NCI-H2196 treated with DMSO at 0.1 percent for 48 hours (cell line): ENCODE data around the gene EXOC6B.

Source experiments
- DNase-seq: peaks from one replicate; lab custom pipeline; 2025; ENCODE audit not compliant: unreplicated experiment; lab: John Stamatoyannopoulos, UW

EXOC6B gene

DNA sequence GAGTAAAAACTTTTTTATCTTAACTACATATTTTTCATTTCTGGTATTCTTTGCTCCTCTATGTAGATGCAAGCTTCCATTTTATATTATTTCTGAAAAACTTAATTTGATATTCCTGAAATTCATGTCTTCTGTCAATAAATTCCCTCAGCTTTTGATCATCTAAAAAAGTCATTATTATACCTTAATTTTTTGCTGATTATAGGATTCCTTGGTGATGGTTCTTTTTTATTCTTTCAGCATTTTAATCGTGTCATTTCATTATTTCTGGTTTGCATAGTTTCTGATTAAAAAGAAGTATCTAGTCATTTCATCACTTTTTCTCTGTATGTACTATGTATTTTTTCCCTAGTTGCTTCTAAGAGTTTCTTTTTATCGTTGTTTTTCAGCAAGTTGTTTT lies 436.4 kb downstream of the EXOC6B start:
- DNase-seq, result no peak

DNA sequence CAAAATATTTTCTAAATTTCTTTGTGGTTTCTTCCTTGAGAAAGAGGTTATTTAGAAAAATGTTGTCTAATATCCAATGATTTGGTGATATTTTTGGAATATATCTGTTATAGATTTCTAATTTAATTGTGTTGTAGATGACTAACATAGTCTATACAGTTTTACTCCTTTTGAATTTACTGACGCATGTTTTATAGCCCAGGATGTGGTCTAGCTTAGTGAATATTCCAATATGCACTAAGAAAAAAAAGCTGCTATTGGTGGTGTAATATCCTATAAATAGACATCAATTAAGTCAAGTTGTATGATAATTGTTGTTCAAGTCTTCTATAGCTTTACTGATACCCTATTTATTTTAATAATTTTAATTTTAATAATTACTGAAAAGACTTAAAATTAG lies 437.6 kb downstream of the EXOC6B start:
- DNase-seq, result no peak

DNA sequence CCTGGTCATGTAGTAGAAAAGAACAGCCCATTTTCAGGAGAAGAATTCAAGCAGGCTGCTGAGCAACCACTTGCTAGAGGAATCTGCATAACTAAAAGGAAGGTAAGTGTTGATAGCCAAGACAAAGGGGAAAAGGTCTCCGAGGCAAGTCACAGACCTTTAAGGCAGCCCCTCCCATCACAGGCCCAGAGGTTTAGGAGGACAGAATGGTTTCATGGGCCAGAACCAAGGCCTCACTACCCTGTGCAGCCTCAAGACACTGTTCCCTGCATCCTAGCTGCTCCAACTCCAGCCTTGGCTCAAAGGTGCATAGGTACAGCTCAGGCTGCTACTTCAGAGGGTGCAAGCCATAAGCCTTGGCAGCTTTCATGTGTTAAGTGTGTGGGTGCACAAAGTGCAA lies 439.5 kb downstream of the EXOC6B start:
- DNase-seq, result no peak

DNA sequence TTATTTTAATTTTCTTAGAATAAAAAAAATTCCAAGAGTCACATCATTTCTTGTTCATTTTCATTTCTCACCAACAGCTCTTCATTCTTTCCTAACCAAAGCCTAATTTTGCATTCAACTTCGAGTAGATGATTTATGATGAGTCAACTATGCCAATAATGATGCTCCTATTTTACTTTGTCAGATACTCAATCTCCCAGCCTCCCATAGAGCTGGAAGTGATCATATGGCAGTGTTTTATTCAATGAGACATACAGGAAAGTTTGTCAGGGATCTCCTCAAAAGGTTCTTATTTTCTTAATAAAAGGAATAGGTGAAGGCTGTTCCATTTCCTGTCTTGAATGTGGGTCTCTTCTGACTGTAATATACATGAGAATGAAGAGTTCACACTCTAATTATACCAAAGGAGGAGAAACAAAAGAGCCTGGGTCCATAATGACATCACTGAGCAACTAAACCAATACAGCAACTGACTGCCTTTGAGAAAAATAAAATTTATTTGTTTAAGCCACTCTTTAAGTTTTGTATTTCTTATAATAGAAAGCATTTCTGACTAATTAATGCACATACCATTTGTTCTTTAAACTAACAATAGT lies 447.0 kb downstream of the EXOC6B start:
- DNase-seq, result no peak

DNA sequence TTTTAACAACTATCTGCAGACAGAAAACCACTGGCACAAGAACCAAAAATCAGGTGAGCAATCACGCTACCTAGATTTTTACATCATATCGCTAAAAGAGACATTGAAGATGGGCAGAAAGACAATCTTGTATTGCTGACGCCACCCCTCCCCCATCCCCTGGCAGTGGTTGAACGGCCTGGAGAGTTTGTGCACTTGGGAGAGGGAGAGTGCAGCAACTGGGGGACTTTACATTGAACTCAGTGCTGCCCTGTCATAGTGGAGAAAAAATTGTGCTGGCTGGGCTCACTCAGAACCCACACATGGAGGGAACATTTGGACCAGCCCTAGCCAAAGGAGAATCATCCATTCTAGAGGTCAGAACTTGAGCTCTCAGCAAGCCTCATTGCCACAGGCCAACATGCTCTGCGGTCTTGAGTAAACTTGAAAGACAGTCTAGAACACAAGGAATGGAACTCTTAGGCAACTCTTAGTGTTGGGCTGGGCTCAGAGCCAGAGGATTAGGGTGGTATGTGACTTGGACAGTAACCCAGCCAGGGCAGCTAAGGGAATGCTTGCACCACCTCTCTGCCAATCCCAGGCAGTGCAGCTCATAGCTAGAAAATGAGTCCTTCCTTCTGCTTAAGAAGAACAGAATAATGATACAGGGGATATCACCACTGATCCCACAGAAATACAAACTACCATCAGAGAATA lies 458.2 kb downstream of the EXOC6B start:
- DNase-seq, result no peak

DNA sequence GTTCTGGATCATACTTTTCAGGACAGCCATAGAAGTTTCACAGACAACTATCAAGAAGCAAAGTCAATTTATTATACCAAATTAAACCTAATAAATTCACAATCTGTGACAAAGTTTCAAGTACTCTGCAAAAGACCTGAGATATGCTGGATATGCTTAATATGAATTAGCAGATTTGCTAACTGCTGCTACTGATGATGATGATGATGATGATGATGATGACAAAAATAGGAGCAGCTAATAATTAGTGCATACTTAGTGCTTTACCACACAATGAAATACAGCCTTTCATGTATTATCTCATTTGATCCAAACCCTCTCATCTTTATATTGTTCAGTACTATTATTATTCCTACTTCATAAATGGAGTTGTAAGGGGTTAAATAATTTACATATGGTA lies 462.4 kb downstream of the EXOC6B start:
- no peak for DNase-seq

DNA sequence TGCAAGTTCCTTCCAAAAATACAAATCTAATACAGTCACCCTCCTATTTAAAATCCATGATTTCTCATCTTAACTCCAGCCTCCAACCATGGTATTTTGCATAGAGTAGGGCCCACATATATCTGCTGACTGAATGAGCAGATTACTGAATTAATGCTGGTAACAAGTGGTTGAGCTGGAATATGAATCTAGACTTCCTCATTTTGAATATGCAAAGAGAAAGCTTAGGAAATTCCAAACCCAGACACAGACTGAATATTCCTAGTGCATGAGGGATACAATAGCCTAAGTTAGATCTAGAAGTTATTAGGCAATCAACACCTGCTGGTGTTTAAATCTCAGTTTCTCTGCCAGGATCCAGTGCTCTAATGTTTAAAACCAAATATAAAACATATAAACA lies 463.1 kb downstream of the EXOC6B start:
- no peak for DNase-seq

DNA sequence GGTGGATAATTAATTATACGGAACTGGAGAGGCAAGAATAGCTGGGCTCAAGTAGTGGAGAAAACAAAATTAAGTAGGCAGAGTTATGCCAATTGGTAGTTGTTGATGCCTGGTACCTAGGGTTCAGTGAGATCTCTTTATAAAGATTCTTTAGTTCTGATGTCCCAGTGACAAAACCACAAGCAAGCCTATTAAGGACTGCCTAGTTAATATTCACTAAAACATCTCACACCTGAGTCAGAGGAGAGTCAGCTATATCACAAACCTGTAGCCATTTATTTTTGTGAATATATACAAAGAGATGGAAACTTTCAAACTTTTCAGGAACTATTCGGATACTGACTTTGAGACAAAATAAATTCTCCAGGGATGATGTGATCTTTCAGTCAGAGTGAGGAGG lies 464.3 kb downstream of the EXOC6B start:
- no peak for DNase-seq

DNA sequence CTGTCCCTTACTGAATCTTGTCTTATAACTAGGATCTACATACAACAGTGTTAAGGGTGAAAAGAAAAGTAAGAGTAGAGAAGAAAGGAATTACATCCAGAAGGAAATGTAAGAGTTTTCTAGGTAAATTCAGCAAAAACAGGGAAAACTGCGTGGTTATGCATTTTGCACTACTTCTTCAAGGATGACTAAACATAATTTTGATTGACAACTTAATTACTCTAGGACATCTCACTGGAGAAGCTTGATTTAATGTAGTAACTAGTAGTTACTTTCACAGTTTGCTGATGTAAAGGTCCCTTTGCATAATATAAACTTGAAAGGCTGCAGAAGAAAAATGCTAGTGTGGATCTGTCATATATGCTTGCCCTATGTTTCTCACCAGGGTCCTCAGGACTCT lies 464.8 kb downstream of the EXOC6B start:
- DNase-seq, result no peak

DNA sequence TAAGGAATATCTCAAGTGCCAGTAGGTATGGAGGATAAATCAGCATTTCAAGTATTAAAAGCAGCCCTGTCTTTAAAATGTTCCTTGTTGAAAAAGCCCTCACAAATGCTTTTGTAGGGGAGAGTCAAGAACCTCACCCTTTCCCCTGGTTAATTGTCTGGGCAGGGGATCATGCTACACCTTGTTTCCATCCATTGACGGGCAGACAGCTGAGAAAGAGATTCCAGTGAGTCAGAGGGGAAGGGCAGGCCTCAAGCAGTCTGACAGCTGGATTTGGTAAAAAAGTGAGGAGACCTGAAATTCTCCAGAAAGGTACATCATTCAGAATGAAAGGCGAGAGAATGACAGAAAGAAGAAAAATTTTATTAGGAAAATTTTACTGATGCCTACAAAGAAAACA lies 475.0 kb downstream of the EXOC6B start:
- no peak for DNase-seq

DNA sequence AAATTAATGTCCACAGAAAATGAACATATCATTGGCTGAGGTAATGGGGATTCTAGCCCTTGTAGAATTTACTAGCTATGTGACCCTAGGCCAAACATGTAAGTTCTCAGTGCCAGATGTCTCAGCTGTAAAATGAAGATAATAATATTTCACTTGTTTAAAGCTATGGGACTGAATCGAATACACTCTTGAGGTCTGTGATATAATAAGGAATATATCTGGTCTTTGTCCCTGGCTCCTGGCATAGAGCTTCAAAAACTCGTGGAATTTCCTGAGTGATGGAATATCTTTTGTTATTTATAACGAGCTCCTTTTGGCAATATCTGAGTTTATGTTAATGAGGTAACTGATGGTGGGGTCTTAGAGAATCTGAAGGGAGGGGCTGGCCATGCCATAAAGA lies 476.8 kb downstream of the EXOC6B start:
- DNase-seq, result no peak

DNA sequence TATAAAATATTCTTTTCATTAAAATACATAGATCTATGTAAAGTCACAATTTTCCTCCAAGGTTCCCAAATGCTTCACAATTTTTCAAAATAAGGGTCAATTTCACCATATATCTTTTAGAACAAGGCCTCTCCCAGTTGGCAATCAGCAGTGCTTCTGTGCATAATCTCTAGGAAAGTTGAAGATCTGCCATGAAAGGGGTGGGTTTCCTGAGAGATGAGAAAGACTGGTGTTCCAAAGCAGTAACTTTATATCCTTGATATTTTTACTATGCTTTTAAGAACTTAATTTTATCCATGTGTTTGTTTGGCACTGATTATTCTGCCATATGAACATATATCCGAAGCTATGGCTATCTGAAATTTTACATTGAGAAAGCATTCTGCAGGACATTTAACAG lies 478.8 kb downstream of the EXOC6B start:
- no peak for DNase-seq

DNA sequence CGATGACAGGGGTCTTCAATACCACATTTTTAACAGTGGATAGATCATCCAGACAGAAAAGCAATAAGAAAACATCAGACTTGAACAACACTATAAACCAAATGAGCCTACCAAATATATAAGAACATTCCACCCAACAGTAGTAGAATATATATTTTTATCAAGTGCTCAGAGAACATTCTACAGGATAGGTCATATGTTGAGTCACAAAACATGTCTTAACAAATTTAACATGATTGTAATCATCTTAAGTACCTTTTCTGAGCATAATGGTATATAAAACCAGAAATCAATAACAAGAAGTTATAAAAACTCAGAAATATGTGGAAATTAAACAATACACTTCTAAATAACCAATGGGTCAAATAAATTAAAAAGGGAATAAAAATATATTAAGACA lies 484.2 kb downstream of the EXOC6B start:
- no peak for DNase-seq

DNA sequence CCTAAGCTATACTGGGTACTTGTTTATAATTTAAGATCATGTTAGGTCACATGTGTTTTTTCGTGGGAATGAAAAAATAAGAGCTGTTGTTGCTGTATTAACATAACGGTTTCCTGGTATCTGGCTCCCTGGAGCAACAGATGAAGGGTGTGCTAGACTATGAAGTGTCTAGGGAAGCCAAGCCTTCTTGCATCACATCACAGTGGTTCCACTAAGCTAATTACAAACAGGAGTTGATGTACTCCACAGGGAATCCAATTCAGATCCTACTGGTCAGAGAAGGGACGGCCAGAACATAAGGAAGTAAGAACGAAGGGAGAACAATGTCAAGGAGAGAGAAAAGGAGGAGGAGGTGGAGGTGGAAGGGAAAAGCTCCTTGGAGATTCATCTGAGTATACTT lies 485.2 kb downstream of the EXOC6B start:
- DNase-seq, result no peak

DNA sequence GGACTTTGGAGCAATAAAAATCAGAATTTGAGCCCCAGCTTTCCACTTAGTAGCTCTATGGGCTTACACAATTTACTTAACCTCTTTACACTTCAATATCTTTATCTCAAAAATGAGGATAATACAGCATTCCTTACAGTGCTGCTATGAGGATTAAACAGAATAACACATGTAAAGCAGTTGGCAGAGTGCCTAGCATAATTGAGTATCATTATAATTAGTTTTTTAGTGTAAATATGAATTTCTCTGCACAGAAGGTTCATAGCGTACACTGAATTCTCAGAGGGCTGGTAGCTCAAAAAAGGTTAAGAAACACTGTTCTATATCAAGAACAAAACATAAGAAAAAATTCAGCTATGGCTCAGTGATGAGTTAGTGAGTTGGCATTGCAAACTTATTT lies 487.8 kb downstream of the EXOC6B start:
- DNase-seq, result no peak

DNA sequence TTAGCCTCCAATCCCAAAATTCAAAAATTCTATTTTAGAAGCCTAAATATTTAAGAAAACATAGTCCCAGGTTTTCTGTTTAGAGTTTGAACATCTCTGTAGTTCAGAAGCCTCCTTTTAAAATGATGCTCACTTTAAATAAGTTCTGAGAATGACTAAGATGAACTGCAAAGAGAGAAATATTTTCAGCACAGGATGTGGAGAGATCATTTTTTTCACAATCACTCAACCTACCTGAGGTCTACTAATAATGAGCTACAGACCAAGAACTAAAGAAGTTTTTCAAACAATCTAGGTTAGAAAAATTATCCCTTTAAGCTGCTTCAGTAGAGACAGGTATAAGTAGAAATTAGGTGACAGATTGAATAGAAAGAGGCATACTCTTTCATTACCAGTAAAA lies 493.1 kb downstream of the EXOC6B start:
- no peak for DNase-seq

DNA sequence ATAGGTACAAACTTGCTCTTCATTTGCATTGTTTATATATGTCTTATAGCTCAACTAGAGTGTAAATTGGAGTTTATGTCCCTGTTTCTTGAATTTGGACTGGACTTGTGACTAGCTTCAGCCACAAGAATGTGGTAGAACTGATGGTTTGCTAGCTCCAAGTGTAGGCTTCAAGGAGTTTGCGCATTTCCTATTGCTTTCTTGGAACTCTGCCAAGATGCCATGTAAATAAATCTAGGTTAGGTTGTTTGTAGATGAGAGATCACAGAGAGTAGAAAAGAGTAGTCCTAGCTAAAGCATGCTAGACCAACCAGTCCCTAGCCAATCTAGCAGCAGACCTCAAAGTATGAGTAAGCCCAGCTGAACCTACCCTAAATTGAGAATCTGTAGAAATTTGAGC lies 495.2 kb downstream of the EXOC6B start:
- DNase-seq, result no peak

DNA sequence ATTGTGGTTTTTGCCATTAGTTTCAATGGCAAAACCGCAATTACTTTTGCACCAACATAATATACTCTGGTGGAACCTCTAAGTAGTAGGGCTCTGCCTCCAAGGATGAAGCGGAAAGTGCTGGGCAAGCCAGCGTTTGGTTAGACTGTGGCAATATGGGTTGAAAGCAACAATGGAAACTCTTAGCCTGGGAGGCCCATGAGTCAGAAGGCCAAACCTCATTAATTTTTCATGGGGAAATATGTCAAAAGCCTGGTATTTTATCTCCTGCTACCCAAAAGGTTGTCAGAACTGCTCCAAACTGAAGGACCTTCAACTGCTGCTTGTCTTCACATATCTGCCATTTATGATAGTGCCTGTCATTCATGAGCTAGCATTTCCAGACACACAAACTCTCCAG lies 499.1 kb downstream of the EXOC6B start:
- DNase-seq, result no peak

DNA sequence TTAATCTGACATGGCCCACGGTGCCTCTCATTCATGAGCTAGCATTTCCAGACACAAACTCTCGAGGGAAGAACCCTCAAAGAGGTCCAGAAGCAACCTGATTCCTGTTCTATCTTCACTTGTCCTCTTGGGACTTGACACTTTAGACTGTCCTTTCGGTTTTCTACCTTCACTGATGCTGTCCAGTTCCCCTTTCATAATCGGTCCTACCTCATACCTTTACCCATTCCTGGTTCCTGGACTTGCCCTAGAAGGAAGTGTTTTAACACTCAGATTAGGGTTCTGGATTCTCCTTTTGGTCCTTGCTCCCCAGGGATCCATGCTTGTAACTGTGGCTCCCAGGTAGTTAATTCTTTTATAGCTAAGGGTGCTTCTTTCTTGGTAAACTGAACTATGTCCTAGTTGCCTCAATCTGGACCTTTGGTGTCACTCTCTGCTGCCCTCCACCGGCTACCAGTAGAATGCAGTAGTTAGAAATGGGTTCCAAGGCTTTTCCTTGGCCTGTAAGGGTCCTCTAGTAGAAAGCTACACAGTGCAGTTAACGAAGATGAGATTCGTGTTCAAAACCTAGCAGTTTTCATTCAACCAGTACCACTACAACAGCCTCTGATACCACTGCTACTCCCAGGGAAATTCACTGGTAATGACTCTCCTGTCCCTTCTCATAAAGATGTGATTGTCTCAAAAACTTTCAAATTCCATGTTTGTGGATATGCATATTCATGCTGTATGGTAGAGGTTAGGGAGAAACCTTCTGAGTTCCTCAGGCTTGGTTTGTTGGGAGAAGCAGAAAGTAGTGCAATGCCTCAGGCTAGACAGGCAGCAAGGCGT lies 500.0 kb downstream of the EXOC6B start:
- DNase-seq, result no peak

DNA sequence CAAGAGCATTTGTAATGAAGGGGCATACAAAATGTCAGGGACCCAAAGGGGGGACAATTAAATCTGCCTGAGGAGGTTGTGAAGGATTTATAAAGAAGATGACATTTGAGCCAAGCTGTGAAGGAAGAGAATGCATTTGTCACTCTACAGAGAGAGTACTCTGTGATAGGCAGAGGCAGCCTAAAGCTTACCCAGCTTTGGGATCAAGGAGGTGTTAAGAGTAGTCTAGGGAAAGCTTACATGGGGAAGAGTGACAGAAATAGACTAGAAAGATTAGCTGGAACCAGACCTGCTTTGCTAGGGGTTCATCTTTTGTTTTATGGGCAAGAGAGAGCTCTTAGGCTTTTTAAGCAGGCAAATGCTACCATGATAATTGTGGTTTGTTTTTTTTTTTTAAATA lies 509.1 kb downstream of the EXOC6B start:
- no peak for DNase-seq

DNA sequence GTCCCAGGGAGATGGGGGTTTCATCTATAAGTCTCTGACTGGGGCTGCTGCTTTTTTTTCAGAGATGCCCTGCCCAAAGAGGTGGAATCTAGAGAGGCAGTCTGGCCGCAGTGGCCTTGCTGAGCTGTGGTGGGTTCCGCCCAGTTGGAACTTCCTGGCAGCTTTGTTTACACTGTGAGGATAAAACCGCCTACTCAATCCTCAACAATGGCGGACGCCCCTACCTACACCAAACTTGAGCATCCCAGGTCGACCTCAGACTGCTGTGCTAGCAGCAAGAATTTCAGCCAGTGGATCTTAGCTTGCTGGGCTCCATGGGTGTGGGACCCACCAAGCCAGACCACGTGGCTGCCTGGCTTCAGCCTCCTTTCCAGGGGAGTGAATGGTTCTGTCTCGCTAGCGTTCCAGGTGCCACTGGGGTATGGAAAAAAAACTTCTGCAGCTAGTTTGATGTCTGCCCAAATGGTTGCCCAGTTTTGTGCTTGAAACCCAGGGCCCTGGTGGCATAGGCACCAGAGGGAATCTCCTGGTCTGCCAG lies 525.6 kb downstream of the EXOC6B start:
- no peak for DNase-seq

DNA sequence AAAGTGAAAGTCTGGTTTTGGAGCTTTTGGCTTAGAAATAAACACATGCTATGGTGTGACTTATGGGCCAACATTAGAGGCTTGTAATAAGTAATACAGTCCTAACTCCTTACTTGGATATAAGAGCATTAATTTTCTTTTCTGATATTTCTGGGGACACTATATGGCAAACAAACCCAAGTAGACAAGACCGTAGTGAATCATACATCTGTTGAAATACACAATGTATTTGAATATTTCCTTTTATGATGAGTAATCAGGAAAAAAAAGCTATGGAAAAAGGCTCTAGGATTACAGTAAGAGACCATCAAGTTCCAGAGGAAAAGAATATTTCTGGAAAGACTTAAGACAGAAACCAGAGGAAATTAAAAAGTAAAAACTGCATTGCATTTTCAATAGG lies 532.2 kb downstream of the EXOC6B start:
- no peak for DNase-seq
